HepG2 (cell line): Measurements from ENCODE around the gene HEPACAM. TPM values are rescaled to one million over a fixed set of nuclear protein-coding genes. Genes with fewer than 3 reads are reported as not detected.

ENCODE experiments used
- ATAC-seq: fragments of 200-7000 bp; cut with Tn5 transposase; 3 replicates; pipeline ENCODE4 v1.9.1; 2020; ENCODE audit warnings: mild to moderate bottlenecking, moderate library complexity
- BruUV-seq: library from RNA; stranded (reverse); fragments of 400-500 nt; replicated peaks from 2 replicates; lab custom pipeline; 2021; lab: Mats Ljungman, UMichigan
- CTCF ChIA-PET: fragments of 300-600 bp; formaldehyde crosslinking; extraction: SDS; loops from one replicate; lab custom pipeline; 2021; ENCODE audit warnings: low total read pairs, inconsistent platforms, low intra/inter-chr PET ratio; lab: Yijun Ruan, JAX
- POLR2A ChIA-PET: fragments of 350-600 bp; sonication (Branson Sonifier 250); formaldehyde crosslinking; loops from one replicate; lab custom pipeline; 2020; ENCODE audit warnings: antibody characterized with exemption, inconsistent platforms; lab: Yijun Ruan, JAX
- DNase-seq: peaks from one replicate; pipeline ENCODE4 v3.0.0-alpha.2; 2015; ENCODE audit warnings: low spot score
- FAIRE-seq: peaks from 3 replicates; lab custom pipeline; 2011; peaks lifted over from hg19 to GRCh38; lab: Jason Lieb, UNC
- H2AFZ ChIP-seq: one replicate; pipeline ENCODE4 v1.6.1; 2011; ENCODE audit warnings: low read length, inconsistent platforms
- H3K27ac ChIP-seq: fragments of 300-600 bp; 3 replicates; pipeline ENCODE4 v1.8.0; 2011; ENCODE audit warnings: mixed run types, mild to moderate bottlenecking, mixed read lengths, low read length, inconsistent platforms; ENCODE audit not compliant: insufficient read depth; ENCODE audit errors: extremely low read length
- H3K27me3 ChIP-seq, 2 experiments: fragments of 200-600 bp in 1 of 2; 2 replicates in 1 of 2; 3 replicates in 1 of 2; pipeline versions ENCODE4 v1.6.0 to v1.8.0; 2011; ENCODE audit warnings: low read length in 2 of 2, mild to moderate bottlenecking in 2 of 2, moderate library complexity in 2 of 2, inconsistent platforms in 1 of 2; ENCODE audit not compliant: insufficient read depth in 2 of 2, control insufficient read depth in 1 of 2
- H3K36me3 ChIP-seq, 2 experiments: fragments of 200-600 bp in 1 of 2; replicated peaks in 1 of 2; 2 replicates in 1 of 2; 3 replicates in 1 of 2; pipeline versions ENCODE4 v1.5.1 to v1.8.0; 2011; ENCODE audit warnings: low read length in 2 of 2, inconsistent platforms in 1 of 2; ENCODE audit not compliant: insufficient read depth in 2 of 2, control insufficient read depth in 1 of 2
- H3K4me1 ChIP-seq: 2 replicates; pipeline ENCODE4 v1.5.1; 2012; ENCODE audit warnings: low read length, inconsistent platforms; ENCODE audit not compliant: insufficient read depth
- H3K4me2 ChIP-seq: 2 replicates; pipeline ENCODE4 v1.6.0; 2011; ENCODE audit warnings: low read depth, low read length, inconsistent platforms
- H3K4me3 ChIP-seq, 3 experiments: fragments of 200-600 bp in 1 of 3; sonication (generic), shearing (Covaris generic) in 1 of 3; replicated peaks in 1 of 3; 2 replicates each; pipeline ENCODE4 v1.5.1; 2011 to 2016; ENCODE audit warnings: low read length in 3 of 3, inconsistent platforms in 2 of 3, low read depth in 2 of 3, mild to moderate bottlenecking in 2 of 3, control low read depth in 1 of 3, mixed read lengths in 1 of 3; ENCODE audit not compliant: insufficient read depth in 1 of 3
- H3K79me2 ChIP-seq: one replicate; pipeline ENCODE4 v1.6.1; 2011; ENCODE audit warnings: low read length, inconsistent platforms; ENCODE audit not compliant: insufficient read depth
- H3K9ac ChIP-seq: 2 replicates; pipeline ENCODE4 v1.6.0; 2011; ENCODE audit warnings: mild to moderate bottlenecking, low read depth, low read length, inconsistent platforms; ENCODE audit not compliant: insufficient read depth
- H3K9me3 ChIP-seq: 2 replicates; pipeline ENCODE4 v1.5.1; 2012; ENCODE audit warnings: mild to moderate bottlenecking, low read length
- H4K20me1 ChIP-seq: 2 replicates; pipeline ENCODE4 v1.6.0; 2011; ENCODE audit warnings: inconsistent platforms, mild to moderate bottlenecking, low read length, moderate library complexity; ENCODE audit not compliant: insufficient read depth
- ATF5 ChIP-seq: sonication (generic); formaldehyde crosslinking; IDR thresholded peaks from 2 replicates; pipeline ENCODE4 v1.4.0; 2020; ENCODE audit warnings: mild to moderate bottlenecking, low read depth, missing genetic modification reagents
- NFRKB ChIP-seq: fragments of 450-650 bp; IDR thresholded peaks from 2 replicates; pipeline ENCODE4 v1.6.1; 2017
- PLSCR1 ChIP-seq: sonication (generic); formaldehyde crosslinking; IDR thresholded peaks from 2 replicates; pipeline ENCODE4 v1.5.0; 2020; ENCODE audit warnings: missing genetic modification reagents, mild to moderate bottlenecking, borderline replicate concordance
- PRPF4 ChIP-seq: fragments of 200-400 bp; formaldehyde crosslinking; IDR thresholded peaks from 2 replicates; pipeline ENCODE4 v1.6.1; 2016; ENCODE audit warnings: low read length, low read depth; ENCODE audit not compliant: poor library complexity, severe bottlenecking
- SMC3 ChIP-seq: IDR thresholded peaks from 2 replicates; pipeline ENCODE4 v1.6.1; 2011; ENCODE audit warnings: low read length, improper control_type of control experiment
- ZFP36L2 ChIP-seq: sonication (generic); formaldehyde crosslinking; IDR thresholded peaks from 2 replicates; pipeline ENCODE4 v1.4.0; 2020; ENCODE audit warnings: missing genetic modification reagents
- ZNF232 ChIP-seq: sonication (generic); formaldehyde crosslinking; IDR thresholded peaks from 2 replicates; pipeline ENCODE4 v1.4.0; 2020; ENCODE audit warnings: missing genetic modification reagents, borderline replicate concordance
- ZNF234 ChIP-seq: sonication (generic); formaldehyde crosslinking; conservative IDR thresholded peaks from 2 replicates; pipeline ENCODE4 v1.5.1; 2020; ENCODE audit warnings: mild to moderate bottlenecking, missing genetic modification reagents
- WGBS: methylation state at CpG from one replicate; pipeline ENCODE4 v1.1.6; 2017; ENCODE audit warnings: low lambda C conversion rate; 5-methylcytosine and 5-hydroxymethylcytosine counted together
- in situ Hi-C: cut with HindIII; loops from 2 replicates; pipeline ENCODE4 v1.10.0; 2017; ENCODE audit warnings: low pct_unique_long_range_greater_than_20kb; ENCODE audit not compliant: extremely low pct_ligation_motif_present
- intact Hi-C: fragments of 100-400 bp; cut with micrococcal nuclease; formaldehyde crosslinking; loops from one replicate; pipeline ENCODE4 v1.10.0; 2022; ENCODE audit not compliant: unreplicated experiment
- polyA plus RNA-seq, 8 experiments: library from polyadenylated mRNA; depleted of rRNA in 3 of 8; stranded (reverse) in 7 of 8; unstranded in 1 of 8; fragments of >200 nt; fragmentation: Illumina TruSeq in 4 of 8; extraction: Trizol in 4 of 8; gene quantifications; 2 replicates each; pipeline versions ENCODE4 v1.2.1 to v1.2.3, GENCODE V29; 2011 to 2016; ENCODE audit warnings: low read depth in 4 of 8, missing spikeins in 1 of 8, mixed read lengths in 1 of 8; ENCODE audit not compliant: insufficient read depth in 1 of 8
- total RNA-seq, 5 experiments: library from RNA; depleted of rRNA; stranded (reverse); fragments of >200 nt; fragmentation: Illumina TruSeq; extraction: Trizol; gene quantifications; 2 replicates each; pipeline ENCODE4 v1.2.3, GENCODE V29; 2016; ENCODE audit warnings: low read depth in 1 of 5

HEPACAM gene
- total and polyA plus RNA-seq, 2 of the 13 experiments (the other 11 are each of a cell fraction or from before 2014, with no cell fraction given), result 66.9 to 121 TPM

GRCh38 chr11:124894606-124895430, 41.0 kb downstream of the HEPACAM start (continued):
- TF ChIP-seq NFRKB (no peak), PLSCR1 (CRISPR knock-in tag) (no peak)

- peaks cover 0 to 48% of the 10 kb centered on the region in 2 experiments; a peak in 4 of 5 replicates for H3K27me3 ChIP-seq
- TF ChIP-seq ATF5 (CRISPR knock-in tag) (no peak), ZNF234 (CRISPR knock-in tag) (no peak), PRPF4 (no peak), ZNF232 (CRISPR knock-in tag) (no peak), ZFP36L2 (CRISPR knock-in tag) (no peak), SMC3 (no peak)
- no peaks in the 10 kb centered on the region for H4K20me1 ChIP-seq
- no peak for FAIRE-seq
- no peak overlapping the region for H3K9ac ChIP-seq
- H3K4me3 ChIP-seq, result no peak overlapping the region
- 43% methylated on average over 6 of the region's 14 CpGs for WGBS
- no peaks in the 10 kb centered on the region for H3K79me2 ChIP-seq
- ChIA-PET POLR2A (no interaction called here), CTCF (no interaction called here)
- H3K4me2 ChIP-seq, result no peak overlapping the region
- no peaks in the 10 kb centered on the region for H3K9me3 ChIP-seq
- H3K27ac ChIP-seq, result no peak overlapping the region
- peaks cover 46% of the 10 kb centered on the region for H3K4me1 ChIP-seq
- no peak for DNase-seq
- in situ Hi-C loops (no loop called here), intact Hi-C loops (no loop called here)
- no peak for ATAC-seq
- no TSS peak for BruUV-seq
- no peaks in the 10 kb centered on the region for H3K36me3 ChIP-seq
- no peak overlapping the region for H2AFZ ChIP-seq
Observed at GRCh38 chr11:124893781-124894401, 42.0 kb downstream of the HEPACAM start.
